HG03432 (cell line): ENCODE measurements around the gene HSPBP1.

Source experiments
- ATAC-seq: cut with Tn5 transposase; IDR thresholded peaks from one replicate; pipeline ENCODE4 v1.9.1; 2021; ENCODE audit warnings: mild to moderate bottlenecking, moderate library complexity; ENCODE audit not compliant: unreplicated experiment

The HSPBP1 gene

DNA sequence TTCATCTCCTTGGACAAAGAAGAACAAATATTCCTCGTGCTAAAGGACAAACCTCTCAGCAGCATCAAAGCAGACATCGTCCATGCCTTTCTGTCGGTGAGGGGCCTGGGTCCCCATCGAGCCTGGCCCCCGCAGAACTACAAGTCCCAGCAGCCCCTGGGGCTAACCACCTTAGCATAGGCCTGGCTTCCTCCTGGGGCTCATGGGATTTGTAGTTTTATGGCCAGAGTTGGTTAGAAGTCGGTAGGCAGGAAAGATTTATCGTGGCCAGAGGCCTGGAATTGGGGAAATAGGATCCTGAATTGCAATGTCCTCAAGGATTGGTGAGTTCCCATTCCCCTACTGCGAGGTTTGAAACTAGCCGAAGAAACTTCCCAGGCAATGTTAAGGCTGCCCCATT lies 25.6 kb upstream of the HSPBP1 start:
- no peak for ATAC-seq

DNA sequence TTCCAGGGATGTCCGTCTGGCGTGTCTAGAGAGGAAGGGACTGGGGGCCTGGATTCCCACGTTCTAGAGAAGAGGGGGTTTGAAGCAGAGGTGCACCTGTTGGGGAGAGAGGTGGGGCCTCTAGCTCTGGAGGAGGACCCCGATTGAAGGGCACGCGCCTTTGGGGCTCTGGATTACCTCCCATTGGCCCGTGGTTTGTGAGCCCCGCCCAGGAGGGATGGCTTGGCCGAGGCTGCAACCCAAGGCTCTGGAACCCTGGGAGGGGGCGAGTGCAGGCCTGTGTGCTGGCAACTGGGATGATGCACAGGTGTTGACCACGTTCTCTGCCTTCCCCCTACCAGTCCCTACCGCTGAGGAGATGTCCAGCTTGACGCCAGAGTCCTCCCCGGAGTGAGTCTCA lies 25.1 kb upstream of the HSPBP1 start:
- no peak for ATAC-seq

DNA sequence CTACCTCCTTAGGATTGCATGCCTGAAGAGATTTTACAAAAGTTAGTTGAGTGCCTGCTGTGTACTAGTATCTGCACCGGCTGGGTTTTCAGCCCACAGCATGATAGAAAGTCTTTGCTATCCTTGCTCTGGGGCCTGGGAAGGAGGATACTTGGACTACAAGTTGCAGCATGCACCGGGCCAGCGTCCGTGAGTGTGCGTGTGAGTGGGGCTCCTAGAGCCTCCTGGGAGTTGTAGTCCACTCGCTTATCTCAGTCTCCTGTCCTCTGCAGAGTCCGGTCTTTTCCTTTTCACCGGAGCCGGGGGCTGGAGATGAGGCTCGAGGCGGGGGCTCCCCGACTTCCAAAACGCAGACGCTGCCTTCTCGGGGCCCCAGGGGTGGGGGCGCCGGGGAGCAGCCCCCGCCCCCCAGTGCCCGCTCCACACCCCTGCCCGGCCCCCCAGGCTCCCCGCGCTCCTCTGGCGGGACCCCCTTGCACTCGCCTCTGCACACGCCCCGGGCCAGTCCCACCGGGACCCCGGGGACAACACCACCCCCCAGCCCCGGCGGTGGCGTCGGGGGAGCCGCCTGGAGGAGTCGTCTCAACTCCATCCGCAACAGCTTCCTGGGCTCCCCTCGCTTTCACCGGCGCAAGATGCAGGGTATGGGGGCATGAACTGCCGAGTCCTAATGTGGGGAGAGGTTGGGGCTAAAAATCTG lies 24.5 kb upstream of the HSPBP1 start:
- peak; percentile 39 for ATAC-seq

DNA sequence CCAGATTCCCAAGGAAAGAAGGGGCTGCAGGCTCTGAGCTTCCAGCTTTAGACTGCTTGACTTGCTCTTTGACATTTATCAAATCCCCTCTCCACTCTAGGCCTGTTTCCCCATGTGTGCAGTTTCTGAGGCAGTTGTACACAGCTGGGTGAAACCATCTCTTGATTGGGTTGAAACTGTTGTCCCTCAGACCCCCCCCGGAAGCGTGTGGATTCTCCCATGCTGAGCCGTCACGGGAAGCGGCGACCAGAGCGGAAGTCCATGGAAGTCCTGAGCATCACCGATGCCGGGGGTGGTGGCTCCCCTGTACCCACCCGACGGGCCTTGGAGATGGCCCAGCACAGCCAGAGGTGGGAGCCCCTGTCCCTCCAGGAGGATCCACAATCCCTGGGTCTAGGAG lies 23.6 kb upstream of the HSPBP1 start:
- ATAC-seq: no peak

DNA sequence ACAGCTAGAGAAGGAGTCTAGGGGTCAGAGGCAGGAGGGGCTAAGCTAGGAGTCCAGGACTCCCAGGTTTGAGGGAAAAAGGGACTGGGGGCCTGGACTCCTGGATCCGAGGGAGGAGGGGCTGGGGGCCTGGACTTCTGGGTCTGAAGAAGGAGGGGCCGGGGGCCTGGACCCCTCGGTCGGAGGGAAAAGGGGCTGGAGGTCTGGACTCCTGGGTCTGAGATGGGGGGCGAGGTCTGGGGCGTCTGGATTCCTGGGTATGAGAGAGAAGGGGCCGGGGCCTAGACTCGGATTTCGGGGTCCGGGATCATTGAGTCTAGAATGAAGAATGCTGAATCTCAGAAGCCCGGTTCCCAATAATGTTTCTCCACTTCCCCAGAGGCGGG lies 22.4 kb upstream of the HSPBP1 start:
- ATAC-seq: no peak

DNA sequence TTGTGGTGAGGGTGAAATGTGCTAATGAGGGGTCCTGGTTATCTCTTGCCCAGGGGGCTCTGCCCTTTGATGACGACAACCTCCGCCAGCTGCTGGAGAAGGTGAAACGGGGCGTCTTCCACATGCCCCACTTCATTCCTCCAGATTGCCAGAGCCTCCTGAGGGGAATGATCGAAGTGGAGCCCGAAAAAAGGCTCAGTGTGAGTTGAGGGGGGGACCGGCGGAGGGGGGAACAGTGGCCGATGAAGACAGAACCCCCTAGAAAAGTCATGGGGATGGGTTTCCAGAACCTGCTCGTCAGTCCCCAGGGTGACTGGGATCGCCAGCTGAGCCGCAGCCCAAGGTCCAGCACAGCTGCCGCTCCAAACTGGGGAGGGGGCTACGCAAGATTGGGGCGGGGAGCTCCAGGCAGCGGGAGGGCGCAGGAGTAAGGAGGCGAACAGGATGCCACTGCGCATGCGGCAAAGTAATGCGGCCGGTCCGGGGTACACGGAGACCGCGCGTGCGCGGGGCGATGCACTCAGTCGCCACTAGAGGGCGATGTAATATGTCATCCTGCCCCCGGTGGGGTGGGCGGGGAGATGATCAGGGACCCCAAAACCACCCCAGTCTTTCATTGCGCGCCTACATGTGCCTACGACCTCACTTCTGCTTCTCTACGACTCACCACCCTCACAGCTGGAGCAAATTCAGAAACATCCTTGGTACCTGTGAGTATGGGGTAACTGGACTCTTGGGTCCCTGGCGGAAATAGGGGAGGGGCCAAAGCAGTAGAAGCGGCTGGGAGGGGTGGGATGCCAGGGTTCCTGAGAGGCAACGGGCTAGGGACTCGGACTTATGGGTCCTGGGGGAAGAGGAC lies 21.8 kb upstream of the HSPBP1 start:
- ATAC-seq: peak; percentile 68

DNA sequence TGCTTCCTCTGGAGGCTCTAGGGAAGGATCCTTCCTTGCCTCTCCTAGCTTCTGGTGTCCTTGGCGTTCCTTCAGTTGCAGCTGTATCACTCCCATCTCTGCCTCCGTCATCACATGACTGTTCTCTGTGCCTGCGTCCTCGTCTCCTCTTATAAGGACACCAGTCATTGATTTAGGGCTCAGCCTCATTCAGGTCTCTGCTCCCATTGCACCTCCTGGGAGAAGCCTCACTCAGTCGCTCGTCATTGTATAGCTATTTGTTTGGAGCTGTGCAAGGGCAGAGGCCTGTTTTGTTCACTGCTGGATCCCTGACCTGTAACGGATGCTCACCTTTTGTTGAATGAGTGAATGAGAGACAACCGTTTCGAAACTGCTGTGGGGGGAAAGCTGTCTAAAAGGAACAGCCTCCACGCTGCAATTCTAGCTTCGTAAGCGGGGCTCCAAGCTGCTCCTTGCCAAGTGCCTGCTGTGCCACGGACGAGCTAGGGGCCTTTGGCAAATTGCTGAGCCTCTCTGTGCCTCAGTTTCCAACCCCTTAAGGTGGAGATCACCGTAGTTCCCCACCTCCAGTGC lies 21.1 kb upstream of the HSPBP1 start:
- ATAC-seq: no peak

DNA sequence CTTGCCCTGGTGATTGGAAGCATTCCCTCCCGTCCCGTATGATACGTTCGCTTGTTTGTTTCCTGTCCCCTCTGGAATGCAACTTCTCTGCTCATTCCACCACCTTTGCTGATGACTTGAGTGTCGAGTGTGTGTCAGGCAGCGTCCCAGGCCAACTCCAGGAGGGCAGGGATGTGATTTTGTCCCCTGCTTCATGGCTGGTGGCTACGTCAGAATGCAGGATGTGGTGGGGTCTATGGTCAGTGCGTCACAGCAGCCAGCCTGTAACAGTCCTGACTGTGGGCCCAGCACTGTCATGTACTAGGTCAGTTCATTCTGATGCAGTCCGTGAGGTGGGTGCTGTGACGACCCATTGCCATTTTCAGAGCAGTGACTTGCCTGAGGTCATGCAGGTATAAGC lies 20.1 kb upstream of the HSPBP1 start:
- ATAC-seq: no peak

DNA sequence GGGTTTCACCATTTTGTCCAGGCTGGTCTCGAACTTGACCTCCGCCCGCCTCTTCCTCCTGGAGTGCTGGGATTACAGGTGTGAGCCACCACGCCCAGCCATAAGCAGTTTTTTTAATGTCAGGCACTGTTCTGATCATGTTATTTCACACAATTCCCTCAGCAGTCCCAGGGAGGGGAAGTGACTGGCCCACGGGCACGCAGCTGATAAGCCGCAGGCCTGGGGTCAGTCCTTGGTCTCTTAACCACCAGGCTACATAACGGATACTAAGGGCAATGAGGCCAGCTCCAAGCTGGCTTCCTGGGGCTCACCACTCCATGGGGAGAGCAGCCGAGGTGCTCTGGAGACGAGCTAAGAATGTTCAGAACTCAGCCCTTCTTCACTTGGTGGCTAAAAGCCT lies 17.4 kb upstream of the HSPBP1 start:
- ATAC-seq: no peak

DNA sequence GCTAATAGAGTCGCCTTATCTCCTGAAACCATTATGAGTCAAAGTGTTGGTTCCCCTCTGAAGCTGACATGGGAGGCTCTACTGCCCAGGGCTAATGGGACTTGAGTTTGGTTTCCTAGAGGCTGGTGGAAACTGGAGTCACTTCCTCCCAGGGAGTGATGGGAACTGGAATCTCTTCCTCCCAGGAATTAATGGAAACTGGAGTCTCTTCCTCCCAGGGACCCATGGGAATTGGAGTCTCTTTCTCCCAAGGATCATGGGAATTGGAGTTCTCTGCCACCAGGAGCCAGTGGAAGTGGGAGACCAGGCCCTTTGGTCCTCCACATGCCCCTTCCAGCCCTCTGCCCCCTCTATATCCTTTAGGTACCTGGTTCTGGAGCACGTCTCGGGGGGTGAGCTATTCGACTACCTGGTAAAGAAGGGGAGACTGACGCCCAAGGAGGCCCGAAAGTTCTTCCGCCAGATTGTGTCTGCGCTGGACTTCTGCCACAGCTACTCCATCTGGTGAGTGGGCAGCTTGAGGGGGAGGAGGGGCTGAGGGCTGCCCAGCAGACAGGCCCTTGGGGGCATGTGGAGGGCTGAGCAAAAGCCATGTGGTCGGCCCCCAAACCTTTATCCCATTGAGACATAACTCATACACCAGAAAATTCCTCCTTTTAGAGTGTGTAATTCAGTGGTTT lies 9.3 kb upstream of the HSPBP1 start:
- no peak for ATAC-seq

DNA sequence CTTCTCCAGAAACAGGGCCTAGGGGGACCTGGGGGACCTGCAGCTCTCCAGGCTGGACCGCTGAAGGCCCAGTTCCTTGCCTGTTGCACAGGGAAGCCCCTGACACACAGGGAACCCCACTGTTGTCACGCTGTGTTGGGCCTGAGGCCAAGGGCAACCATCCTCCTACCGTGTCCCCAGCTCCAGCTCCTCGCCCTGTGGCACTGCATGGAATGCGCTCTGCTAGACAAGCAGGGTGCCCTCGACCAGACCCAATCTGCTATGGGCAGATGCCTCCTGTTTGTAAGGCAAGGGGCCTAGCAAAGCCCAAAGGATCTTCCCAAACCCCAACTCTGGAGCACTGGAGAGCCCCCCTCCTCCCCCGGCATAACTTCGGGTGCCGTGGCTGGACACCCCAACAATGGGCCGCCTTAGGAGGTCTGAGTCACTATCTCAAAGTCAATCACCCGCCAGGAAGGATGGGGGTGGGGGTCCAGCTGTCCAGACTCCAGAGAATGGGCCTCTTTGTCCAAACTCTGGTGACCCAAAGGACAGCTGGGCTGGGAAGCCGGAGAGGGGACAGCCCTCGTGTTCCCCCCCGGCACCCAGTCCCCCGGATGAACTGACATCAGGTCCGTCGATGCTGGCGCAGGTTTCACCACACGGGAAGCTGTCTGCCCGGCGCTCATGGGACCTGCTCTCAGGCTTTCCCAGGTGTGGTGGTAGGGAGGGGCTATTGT lies 7.6 kb upstream of the HSPBP1 start:
- no peak for ATAC-seq

DNA sequence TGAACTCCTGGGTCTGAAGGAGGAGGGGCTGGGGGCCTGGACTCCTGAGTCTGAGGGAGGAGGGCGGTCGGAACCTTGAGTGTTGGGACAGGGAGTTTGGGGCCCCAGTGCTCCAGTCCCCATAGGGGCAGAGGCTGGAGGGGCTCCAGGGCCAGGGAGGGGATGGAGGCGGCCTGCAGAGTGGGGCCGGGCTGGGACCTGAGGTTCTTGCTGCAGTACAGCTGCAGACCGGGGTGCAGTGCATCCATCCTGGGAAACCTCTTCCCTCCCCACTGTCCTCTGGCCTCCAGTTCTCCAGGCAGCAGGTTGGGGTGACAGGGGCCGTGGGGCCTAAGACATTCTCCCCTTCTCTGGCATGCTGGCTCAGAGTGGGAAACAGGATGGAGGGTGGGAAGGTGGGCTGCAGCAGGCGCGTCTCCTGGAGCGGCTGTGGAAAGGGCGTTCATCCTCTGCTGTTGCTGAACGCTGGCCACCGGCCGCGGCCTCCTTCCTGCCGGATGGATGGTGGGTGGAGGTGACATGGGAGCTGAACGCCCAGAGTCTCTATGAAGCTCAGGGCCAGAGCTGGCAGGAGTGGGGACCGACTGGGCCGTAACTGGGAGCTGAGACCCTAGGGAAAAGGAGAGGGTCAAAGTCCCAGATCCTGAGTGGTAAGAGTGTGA lies 5.5 kb upstream of the HSPBP1 start:
- ATAC-seq: no peak

DNA sequence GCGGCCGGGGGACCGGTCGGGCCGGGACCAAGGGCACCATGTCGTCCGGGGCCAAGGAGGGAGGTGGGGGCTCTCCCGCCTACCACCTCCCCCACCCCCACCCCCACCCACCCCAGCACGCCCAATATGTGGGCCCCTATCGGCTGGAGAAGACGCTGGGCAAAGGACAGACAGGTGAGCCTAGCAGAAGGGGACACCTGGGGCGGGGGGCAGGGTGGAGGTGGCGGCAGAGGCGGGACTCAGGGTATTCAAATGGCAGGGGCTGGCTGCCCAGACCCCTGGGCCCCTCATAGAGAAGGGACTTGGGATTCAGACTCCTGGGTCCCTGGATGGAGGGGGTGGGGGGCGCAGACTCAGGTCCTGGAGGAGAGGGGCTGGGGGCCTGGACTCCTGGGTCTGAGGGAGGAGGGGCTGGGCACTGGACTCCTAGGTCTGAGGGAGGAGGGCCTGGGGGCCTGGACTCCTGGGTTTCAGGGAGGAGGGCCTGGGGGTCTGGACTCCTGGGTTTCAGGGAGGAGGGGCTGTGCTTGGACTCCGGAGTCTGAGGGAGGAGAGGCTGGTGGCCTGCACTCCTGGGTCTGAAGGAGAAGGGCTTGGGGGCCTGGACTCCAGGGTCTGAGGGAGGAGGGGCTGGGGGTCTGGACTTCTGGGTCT lies 4.6 kb upstream of the HSPBP1 start:
- ATAC-seq: no peak

DNA sequence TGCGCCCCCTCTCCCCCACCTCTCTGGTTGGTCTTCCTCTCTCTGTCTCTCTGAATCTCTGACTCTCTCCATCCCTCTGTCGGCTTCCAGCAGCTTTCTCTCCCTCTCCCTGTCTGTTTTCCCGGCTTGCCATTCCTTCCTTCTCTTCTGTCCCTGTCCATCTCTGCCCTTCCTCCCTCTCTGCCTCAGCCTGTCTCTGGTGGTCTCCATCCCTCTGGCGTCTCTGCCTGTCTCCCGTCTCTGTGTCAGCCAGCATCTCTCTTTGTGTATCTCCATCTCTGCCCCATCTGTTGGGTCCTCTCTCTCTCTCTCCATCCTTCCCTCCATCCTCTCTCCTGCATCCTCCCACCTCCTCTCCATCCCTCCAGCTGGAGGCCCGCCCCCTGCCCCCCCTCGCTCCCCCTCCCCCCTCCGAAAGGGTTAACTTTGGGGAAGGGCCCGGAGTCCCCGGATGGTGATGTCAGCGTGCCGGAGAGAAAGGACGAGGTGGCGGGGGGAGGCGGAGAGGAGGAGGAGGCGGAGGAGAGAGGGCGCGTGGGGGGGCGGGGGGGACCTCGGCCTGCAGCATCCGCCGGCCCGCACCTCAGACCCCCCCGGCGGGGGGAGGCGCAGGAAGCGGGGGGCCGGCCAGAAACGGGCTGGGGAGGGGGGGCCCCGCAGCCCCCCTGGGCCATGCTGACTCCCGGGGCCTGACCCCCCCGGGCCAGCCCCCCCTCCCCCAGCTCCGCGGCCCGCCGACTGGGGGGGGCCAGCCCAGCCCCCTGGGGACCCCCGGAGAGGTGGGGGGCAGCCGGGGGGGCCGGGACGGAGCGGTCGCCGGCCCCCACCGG lies 3.9 kb upstream of the HSPBP1 start, which contains the start of gene BRSK1:
BRSK1 (plus strand) TSS at position 450 of the 830 bp plus-strand sequence. CDS start 446 bp downstream, outside the sequence.
- ATAC-seq: no peak

DNA sequence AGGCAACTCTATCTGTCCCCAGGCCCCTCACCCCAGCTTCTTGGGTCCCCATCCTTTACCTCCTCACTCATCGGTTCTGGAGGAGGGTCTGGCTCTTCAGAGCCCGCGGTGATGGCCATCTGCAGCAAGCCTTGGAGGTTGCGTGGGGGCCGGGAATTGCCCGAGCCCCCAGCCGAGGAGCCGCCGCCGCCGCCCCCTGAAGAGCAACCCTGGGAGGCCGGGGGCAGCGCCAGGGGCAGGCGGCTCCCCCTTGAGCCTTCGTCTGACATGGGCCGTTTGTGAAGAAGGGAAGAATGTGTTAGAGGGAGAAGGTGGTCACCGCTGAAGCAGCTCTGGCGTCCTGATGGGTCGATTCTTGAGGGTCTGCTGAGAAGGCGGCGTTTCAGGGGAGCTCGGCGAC lies 570 bp downstream of the HSPBP1 start:
- no peak for ATAC-seq

DNA sequence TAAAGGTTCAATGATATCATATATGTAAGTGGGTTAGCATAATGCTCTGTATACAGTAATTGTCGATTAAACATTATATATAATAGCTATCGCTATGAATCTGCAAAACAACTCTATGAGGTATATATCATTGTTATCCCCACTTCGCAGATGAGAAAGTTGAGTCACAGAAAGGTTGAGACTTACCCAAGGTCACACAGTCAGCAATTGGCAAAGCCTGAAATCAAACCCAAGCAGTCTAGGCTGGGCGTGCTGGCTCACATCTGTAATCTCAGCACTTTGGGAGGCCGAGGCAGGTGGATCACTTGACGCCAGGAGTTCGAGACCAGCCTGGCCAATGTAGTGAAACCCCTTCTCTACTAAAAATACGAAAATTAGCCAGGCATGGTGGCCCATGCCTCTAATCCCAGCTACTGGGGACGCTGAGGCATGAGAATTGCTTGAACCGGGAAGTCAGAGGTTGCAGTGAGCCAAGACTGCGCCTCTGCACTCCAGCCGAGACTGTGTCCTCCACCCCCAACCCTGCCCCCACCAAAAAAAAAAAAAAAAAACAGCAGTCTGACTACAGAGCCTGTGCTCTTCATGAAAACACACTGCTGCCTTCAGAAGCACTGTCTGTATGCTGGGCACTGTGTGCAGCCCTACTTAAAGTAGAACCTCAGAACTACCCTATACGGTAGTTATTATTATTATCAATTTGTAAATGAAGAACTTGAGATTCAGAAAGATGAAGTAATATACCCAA lies 1.3 kb downstream of the HSPBP1 start:
- ATAC-seq: no peak

DNA sequence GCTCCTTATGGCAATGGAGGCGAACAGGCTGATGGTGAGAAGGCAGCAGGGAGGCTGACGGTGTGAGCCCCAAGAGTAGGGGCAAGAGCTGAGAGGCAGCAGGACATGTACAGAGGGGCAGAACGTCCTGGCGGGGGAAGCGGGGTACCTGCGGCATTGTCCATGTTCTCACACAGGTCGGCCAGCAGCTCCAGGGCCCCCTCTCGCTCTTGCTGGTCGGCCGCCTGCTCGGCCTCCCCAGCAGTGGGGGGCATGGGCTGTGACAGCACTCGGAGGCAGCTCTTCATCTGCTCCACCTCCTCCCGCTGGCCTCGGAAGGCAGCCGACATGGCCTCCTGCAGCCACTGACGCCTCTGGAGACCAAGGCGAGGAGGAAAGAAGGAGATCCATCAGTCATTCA lies 2.4 kb downstream of the HSPBP1 start:
- ATAC-seq: no peak
